HL-60 (cell line): ENCODE results near the gene CCL4.
A peak's percentile ranks its signal among the peaks of the same experiment; 100 is the strongest.
"Not testable (repeated sequence)": the region's sequence is repeated elsewhere in the genome, so short reads cannot be mapped to it uniquely, and the experiment has no call there.

ENCODE experiments used
- DNase-seq, 2 experiments: peaks; one replicate each; pipeline ENCODE4 v3.0.0-alpha.2; 2010 to 2020; ENCODE audit warnings: low read depth in 1 of 2, low spot score in 1 of 2
- H3K27ac ChIP-seq: fragments of 250-450 bp; sonication (Bioruptor Pico); replicated peaks from 2 replicates; pipeline ENCODE4 v1.5.1; 2020; ENCODE audit warnings: mild to moderate bottlenecking, moderate library complexity
- H3K27me3 ChIP-seq: fragments of 250-450 bp; sonication (Bioruptor Pico); 2 replicates; pipeline ENCODE4 v1.5.1; 2021; ENCODE audit warnings: mild to moderate bottlenecking, moderate library complexity; ENCODE audit not compliant: insufficient read depth, poor library complexity, severe bottlenecking
- H3K4me3 ChIP-seq: replicated peaks from 2 replicates; pipeline ENCODE4 v1.5.1; 2011; ENCODE audit warnings: mild to moderate bottlenecking, control low read depth, low read length; ENCODE audit not compliant: insufficient read depth
- CTCF ChIP-seq: IDR thresholded peaks from one replicate; pipeline ENCODE4 v1.5.1; 2011; ENCODE audit warnings: low read length, control low read depth, inconsistent platforms; ENCODE audit not compliant: insufficient read depth
- GABPA ChIP-seq: IDR thresholded peaks from 2 replicates; pipeline ENCODE4 v1.6.1; 2012; ENCODE audit warnings: low read depth
- POLR2AphosphoS5 ChIP-seq: IDR thresholded peaks from 2 replicates; pipeline ENCODE4 v1.6.1; 2012; ENCODE audit warnings: low read depth
- REST ChIP-seq: IDR thresholded peaks from 2 replicates; pipeline ENCODE4 v1.6.1; 2012; ENCODE audit warnings: low read depth; ENCODE audit not compliant: insufficient replicate concordance
- SPI1 ChIP-seq: IDR thresholded peaks from 2 replicates; pipeline ENCODE4 v1.6.1; 2012; ENCODE audit warnings: low read depth, mild to moderate bottlenecking, borderline replicate concordance

Gene CCL4

GRCh38 chr17:36089888-36090836 lies 13.5 kb upstream of the CCL4 start, which contains the start of gene CCL3:
CCL3 (minus strand) TSS chr17:36090143; CDS start chr17:36090058, 85 bp downstream.
- no peaks in the 10 kb centered on the region for H3K27me3 ChIP-seq
- H3K27ac ChIP-seq, result no peak within 1 kb of the TSS
- no peak within 1 kb of the TSS for H3K4me3 ChIP-seq
- TF ChIP-seq GABPA, result no peak
- TF ChIP-seq POLR2AphosphoS5, result peak; percentile 22; the same call in 1 of the 2 replicates
- peak; percentile 27 to 74 for DNase-seq

DNA sequence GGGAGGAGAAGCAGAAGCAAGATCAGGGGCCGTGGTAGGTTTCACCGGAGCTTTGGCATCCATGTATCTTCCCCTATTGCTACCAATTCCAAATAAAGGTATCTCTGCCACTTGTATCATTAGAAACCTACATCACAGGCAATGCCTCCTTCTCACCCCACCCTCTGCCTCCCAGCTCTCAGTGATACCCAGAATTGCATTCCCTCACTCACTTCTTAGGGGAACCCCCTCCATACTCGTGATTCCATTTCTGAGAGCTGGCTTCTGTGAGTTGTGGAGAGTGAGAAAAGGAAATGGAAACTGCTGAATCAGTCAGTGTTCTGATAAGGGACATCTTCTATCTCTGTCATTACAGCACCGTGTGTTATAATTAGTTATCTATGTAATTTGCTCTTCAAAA lies 11.4 kb upstream of the CCL4 start:
- Histone ChIP-seq H3K4me3 (no peak overlapping the region), H3K27me3 (no peaks in the 10 kb centered on the region), H3K27ac (no peak overlapping the region)
- DNase-seq, result no peak
- no peak for TF ChIP-seq REST
- TF ChIP-seq POLR2AphosphoS5, result no peak
- TF ChIP-seq GABPA, result no peak

- not testable (repeated sequence) for H3K27me3 ChIP-seq, H3K4me3 ChIP-seq, DNase-seq, H3K27ac ChIP-seq
Observed at GRCh38 chr17:36092715-36093114, 10.9 kb upstream of the CCL4 start.

- TF ChIP-seq CTCF, result no peak
- TF ChIP-seq GABPA, result no peak
- no peak for TF ChIP-seq POLR2AphosphoS5
- no peak for TF ChIP-seq SPI1
- TF ChIP-seq REST, result no peak
- no peak overlapping the region for H3K27ac ChIP-seq
- no peak overlapping the region for H3K4me3 ChIP-seq
- H3K27me3 ChIP-seq, result no peaks in the 10 kb centered on the region
- DNase-seq, result no peak
Observed at GRCh38 chr17:36094232-36094631, 9.4 kb upstream of the CCL4 start.

- TF ChIP-seq SPI1 (peak; percentile 45; the same call in 1 of the 2 replicates), GABPA (no peak), POLR2AphosphoS5 (peak; percentile 49; the same call in 1 of the 2 replicates)
- DNase-seq, result peak; percentile 67 to 80
- Histone ChIP-seq H3K27me3 (no peaks in the 10 kb centered on the region), H3K27ac (peak overlapping the region; percentile 20; the same call in 1 of the 2 replicates), H3K4me3 (no peak overlapping the region)
Observed at GRCh38 chr17:36094746-36095145, 8.9 kb upstream of the CCL4 start.
